NCI-H2029 (cell line): ENCODE results near the gene LYRM7.
"Not testable (repeated sequence)": the region's sequence is repeated elsewhere in the genome, so short reads cannot be mapped to it uniquely, and the experiment has no call there.

Source experiments
- DNase-seq: peaks from one replicate; lab custom pipeline; 2025; lab: John Stamatoyannopoulos, UW

The LYRM7 gene

GRCh38 chr5:131180407-131180806 is 9.7 kb downstream of the LYRM7 start:
- no peak for DNase-seq

DNA sequence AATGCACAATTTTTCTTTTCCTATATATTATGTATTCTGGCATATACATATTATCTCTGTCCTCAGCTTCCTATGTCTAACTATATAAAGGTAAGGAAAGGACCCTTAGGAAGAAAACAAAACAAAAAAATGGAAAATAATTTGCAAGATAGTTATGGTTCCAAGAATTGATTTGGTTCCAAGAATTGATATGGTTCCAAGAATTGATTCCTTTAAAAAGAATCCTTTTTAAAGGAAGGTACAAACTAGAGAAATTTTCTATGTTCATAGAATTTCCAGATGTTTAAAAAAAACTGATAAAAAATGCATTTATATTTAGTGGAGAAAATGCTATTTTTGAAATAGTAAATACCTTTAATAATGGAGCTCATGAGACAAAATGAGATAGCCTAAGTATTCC is 12.1 kb downstream of the LYRM7 start:
- DNase-seq, result no peak

DNA sequence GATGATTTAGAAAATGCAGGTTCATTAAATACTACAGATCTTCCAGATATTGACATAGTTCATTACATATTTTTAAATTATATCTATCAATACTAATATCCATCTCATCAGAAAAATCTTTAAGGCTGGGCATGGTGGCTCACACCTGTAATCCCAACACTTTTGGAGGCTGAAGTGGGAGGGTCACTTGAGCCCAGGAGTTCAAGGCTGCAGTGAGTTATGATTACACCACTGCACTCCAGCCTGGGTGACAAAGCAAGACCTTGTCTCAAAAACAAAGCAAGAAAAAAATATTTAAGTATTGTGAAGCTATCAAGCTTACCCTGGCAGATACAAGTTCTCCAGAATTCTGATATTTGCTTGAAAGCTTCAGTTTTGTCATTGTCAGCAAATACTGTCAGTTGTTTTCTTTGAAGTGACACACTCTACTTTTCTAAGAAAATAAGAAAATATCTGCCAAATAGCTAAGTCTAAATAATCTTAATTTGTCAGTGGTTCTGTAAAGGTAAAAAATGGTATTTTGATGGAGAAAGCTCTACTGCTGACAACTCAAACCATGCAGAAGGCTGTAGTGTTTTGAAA is 14.9 kb downstream of the LYRM7 start:
- no peak for DNase-seq

DNA sequence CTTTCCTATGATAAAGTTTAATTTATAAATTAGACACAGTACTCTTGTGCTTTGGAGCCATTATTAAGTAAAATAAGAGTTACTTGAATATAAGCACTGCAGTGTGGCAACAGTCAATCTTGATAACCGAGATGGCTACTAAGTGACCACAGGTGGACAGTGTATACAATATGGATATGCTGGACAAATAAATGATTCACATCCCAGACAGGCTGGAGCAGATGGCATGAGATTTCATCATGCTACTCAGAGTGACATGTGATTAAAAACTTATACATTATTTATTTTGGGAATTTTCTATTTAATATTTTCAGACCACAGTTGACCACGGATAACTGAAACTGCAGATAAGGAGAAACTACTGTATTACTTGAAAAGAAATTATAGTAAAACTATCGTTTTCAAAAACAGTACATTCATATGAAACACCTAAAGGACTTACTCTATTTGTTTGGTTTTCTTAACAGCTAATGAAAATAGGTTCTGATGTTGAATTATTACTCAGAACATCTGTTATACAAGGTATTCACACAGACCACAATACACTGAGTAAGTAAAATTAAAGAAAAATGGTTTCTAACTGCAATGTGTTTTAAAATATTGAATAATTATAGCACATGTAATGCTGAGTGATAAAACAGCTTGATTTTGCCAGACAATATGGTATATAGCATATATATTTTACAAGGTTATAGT is 16.0 kb downstream of the LYRM7 start:
- no peak for DNase-seq

DNA sequence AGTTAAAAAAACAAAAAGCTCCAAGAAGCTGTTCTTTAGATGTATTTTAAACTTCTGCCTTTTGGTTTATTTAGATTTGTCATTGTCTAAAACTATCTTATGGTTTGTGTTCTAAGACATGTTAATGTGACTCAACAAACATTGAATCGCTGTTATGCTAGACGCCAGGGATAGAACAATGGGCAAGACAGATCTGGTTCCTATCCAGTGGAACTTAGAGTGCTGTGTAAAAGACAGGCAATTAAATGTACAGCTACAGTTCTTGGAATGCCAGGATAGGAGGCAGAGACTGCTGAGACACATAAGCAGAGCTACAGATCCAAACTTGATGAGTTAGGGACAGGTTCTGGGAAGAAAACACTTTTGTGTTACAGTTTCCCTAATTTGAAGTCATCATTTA is 22.4 kb downstream of the LYRM7 start:
- DNase-seq, result no peak

- not testable (repeated sequence) for DNase-seq
Observed at GRCh38 chr5:131193897-131194296, 23.2 kb downstream of the LYRM7 start.

- no peak for DNase-seq
Observed at GRCh38 chr5:131194725-131195124, 24.0 kb downstream of the LYRM7 start.

DNA sequence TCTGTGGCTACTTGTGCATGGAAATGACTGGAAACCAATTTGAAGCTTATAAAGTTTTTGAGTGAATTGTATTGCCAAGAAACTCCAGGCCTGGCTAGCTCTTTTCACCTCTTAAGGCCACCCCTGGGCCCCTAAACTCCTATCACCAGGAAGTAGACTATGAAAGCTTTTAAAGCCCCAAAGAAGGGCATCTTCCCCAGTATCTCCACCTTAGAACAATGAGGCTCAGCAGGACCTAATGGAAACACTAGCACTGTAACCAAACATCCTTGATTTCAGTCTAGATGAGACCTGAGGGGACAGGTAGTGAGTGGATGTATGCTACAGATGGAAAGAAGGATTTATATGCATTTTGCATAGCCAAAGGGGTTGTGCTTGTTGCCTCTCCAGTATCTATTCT is 25.0 kb downstream of the LYRM7 start:
- no peak for DNase-seq

DNA sequence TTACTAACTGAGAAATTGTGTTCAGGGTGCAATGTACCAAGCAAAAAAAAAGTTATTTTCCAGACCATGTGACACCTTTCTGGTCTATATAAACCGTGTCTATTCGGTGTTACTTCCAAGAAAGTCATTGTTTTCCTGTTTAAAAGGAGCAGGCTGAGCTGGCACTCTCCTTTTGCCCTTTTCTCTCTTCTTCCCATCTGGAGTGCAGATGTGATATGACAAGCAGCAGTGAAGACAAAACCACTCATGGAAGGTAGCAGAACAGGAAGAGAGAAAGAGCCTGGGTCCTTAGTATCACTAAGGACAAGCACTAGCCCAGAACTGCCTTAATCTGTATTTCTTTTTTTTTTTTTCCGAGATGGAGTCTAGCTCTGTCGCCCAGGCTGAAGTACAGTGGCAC is 25.6 kb downstream of the LYRM7 start:
- no peak for DNase-seq

- DNase-seq, result no peak
Observed at GRCh38 chr5:131198625-131199024, 27.9 kb downstream of the LYRM7 start.

DNA sequence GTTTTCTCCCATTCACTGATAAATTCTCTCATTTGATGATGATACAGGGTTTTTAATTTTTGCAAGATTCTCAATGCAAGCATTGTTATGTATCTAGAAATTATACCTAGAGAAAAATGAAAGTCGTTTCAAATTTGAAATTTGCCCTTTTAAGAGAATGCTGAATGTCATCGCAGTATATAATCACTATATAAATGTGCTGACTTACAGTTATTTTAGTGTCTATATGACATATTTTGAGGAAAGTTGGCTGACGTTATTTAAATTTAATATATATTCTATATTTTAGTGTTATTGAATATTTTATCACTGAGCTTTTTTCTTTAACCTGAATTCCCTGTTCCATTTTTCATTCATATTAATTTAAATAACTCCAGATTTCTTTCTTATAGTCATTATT is 29.8 kb downstream of the LYRM7 start:
- DNase-seq, result no peak

- no peak for DNase-seq
Observed at GRCh38 chr5:131204964-131205363, 34.2 kb downstream of the LYRM7 start.

DNA sequence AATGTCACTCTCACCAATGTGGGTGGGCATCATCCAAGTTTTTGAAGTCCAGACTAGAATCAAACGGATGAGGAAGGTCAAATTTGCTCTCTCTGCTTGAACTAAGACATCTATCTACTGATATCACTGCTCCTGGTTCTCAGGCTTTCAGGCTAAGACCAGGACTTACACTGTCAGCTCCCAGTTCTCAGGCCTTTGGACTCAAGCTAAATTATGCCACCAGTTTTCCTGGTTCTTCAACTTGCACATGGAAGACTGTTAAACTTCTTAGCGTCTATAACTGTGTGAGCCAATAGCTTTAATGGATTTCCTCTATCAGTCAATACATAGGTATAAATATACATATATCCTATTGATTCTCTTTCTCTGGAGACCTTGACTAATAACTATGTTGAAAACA is 35.3 kb downstream of the LYRM7 start:
- no peak for DNase-seq

- no peak for DNase-seq
Observed at GRCh38 chr5:131206772-131207171, 36.0 kb downstream of the LYRM7 start.

DNA sequence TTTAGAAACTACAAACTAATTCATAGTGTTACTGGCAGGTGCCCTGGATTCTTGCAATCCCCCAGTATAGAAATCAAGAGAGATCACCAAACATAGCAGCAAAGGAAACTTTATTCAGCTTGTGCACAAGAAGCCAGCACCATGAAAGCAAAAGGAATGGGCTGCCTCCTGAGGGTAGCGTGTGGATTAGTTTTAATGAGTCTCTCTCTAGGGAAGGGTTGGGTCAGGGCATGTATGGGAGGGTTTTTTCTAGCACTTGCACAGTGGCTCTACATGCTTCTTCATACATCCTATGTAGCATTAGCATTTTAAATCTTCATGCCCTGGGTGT is 38.4 kb downstream of the LYRM7 start:
- DNase-seq, result no peak

DNA sequence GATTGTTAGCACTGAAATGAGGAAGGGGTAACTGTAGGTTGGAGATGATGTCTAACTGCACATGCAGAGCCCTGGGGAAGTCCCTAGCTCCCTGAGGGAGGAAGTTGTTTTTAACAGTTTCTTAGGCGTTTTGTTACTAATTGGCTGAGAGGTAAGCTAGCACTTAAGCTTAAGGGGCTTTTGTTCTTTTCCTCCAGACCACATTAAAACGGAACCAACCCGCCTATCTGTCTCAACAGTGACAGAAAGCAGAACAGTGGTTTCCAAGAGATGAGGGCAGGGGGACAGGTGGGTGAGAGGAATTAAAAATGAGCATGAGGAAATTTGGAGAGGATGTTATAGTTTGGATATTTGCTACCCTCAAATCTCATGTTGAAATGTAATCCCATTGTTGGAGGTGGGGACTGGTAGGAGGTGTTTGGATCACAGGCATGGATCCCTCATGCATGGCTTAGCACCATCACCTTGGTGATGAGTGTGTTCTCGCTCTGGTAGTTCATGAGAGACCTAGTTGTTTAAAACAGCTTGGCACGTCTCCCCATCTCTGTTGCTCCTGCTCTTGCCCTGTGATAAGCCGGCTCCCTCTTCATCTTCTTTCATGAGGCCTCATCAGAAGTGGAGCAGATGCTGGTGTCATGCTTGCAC is 38.9 kb downstream of the LYRM7 start:
- peak; percentile 83 for DNase-seq

GRCh38 chr5:131210151-131210510 is 39.4 kb downstream of the LYRM7 start:
- no peak for DNase-seq

DNA sequence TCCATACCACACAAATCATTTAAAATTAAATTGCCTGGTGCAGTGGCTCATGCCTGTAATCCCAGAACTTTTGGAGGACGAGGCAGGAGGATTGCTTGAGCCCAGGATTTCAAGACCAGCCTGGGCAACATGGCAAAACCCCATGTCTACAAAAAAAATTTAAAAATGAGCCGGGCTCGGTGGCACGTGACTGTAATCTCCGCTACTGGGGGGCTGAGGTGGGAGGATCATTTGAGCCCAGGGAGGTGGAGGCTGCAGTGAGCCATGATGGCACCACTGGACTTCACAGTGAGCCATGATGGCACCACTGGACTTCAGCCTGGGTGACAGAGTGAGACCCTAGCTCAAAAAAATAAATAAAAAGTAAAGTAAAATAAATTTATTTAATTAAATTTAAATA is 40.9 kb downstream of the LYRM7 start:
- DNase-seq, result no peak

DNA sequence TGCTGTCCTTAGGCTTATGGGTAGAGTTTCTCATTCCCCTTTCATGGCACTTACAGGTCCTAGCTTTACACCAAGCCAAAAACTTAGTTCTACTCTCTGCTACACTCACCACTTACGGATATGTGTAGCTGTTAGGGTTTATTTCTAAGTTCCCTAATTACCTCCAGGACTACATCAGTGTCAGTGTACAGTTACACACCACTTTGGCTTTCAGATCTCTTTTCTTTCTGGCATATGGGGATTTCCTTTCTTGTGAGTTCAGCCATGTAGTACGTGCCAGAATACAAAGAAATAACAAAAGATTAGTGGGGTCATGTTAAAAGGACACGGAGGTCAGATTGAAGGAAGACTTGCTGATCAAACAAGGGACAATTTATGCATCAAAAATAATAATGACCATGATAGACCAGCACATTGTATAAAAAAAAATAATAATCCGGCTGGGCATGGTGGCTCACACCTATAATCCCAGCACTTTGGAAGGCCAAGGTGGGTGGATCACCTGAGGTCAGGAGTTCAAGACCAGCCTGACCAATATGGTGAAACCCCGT is 41.8 kb downstream of the LYRM7 start:
- DNase-seq, result no peak

GRCh38 chr5:131214609-131215227 is 44.0 kb downstream of the LYRM7 start:
- DNase-seq, result no peak

- no peak for DNase-seq
Observed at GRCh38 chr5:131217791-131218190, 47.0 kb downstream of the LYRM7 start.

GRCh38 chr5:131218392-131218791 is 47.6 kb downstream of the LYRM7 start:
- DNase-seq, result no peak

DNA sequence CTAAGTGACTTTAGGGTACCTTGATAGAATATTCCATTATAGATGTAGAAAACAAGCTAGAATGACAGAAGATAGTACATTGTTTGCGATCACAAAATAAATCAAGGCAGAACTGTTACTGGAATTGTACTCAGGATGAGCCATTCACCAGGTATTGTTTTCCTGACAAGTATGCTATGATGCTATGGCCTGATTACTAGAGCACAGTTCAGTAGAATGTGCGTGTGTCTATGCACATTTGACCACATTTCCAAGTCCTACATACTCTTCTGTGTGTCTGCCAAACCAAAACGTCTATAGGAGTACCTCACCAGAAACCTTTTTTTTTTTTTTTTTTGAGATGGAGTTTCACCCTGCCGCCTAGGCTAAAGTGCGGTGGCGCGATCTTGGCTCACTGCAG is 49.8 kb downstream of the LYRM7 start:
- no peak for DNase-seq
